H54 (cell line): ENCODE results near the gene SLCO2B1.

Experiments
- DNase-seq: peaks from one replicate; pipeline ENCODE4 v3.0.0; 2011; ENCODE audit warnings: low spot score, mixed read lengths; ENCODE audit not compliant: insufficient read length
- FAIRE-seq: peaks from 3 replicates; lab custom pipeline; 2011; peaks lifted over from hg19 to GRCh38; lab: Jason Lieb, UNC
- POLR2A ChIP-seq: IDR thresholded peaks from 2 replicates; pipeline ENCODE4 v1.6.1; 2011; ENCODE audit warnings: low read depth, mild to moderate bottlenecking, low read length

SLCO2B1 gene

GRCh38 chr11:75240311-75241035 is 89.6 kb downstream of the SLCO2B1 start, which contains the start of gene TPBGL:
TPBGL (plus strand) TSS chr11:75240774; CDS start chr11:75241050, 276 bp downstream.
- FAIRE-seq = no peak
- no peak for TF ChIP-seq POLR2A
- DNase-seq = no peak

- peak; percentile 88 for DNase-seq
- no peak for FAIRE-seq
- TF ChIP-seq POLR2A = no peak
These were observed 90.4 kb downstream of the SLCO2B1 start for GRCh38 chr11:75241036-75241905.

GRCh38 chr11:75241906-75242644 is 91.2 kb downstream of the SLCO2B1 start:
- DNase-seq (no peak), FAIRE-seq (no peak)
- TF ChIP-seq POLR2A = no peak

- TF ChIP-seq POLR2A = no peak
- DNase-seq = no peak
- no peak for FAIRE-seq
These were observed 92.1 kb downstream of the SLCO2B1 start for GRCh38 chr11:75242722-75243600.

- no peak for DNase-seq
- FAIRE-seq = no peak
- TF ChIP-seq POLR2A = no peak
These were observed 93.3 kb downstream of the SLCO2B1 start for GRCh38 chr11:75244052-75244814.

DNA sequence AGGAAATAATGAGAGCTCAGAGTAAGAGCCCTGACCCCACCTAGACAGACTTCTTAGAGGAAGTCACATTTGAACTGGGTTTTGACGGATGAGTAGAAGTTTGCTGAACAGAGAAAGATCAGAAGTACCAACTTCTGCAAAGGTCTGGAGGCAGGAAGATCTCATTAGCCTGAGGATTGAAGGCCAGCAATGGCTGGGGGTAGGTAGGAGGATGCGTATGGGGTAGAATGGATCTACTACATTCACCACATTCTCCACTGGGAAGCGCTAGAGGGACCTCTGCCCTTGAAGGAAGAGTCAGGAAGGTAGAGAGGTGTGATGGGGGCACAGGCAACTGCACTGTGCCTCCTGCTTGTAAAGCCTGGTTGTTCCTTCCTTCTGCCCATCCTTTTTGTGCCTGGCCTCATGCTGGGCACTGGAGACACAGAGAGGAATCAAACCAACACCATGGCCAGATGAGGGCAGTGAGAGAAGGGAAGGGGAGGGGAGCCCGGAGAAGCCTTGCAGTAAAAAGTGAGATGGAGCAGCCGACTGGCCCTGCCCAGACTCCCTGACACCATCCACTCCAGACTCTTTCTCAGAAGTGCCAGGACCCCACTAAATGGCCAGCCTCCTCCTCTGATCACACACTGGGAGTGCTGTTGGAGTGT is 94.6 kb downstream of the SLCO2B1 start:
- FAIRE-seq = no peak

DNA sequence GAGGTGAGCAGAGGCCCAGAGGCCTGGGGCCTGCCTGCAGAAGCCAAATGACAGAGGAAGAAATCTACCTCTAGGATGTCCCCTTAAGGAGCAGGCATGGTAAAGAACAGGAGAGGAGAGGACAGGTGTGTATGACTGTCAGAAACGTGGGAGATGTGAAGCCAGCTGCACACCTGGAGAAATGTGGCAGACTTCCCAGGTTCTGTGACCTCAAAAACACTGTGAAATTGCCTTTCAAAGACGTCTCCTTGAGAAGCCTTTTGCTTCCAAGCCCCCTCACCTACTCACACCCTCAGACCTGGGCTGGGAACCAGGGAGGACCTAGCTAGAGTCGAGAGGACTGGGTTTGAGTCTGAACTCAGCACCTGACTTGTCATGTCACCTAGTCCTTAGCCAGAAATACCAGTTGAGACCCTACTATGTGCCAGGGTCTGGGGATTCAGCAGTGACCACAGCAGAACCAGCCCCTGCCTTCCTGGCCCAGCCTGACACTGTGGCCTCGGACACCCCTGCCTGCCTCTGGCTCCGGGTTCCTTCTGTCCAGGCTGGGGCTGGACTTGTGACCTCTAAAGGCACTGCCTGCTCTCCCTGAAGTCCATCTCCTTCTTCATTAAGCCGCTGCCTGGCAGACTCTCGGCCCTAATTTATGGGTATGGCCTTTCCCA is 95.2 kb downstream of the SLCO2B1 start:
- DNase-seq (no peak), FAIRE-seq (no peak)
- TF ChIP-seq POLR2A = no peak

More for the DNA sequence above, 94.6 kb downstream of the SLCO2B1 start:
- no peak for TF ChIP-seq POLR2A
- no peak for DNase-seq

- no peak for TF ChIP-seq POLR2A
- FAIRE-seq = no peak
- no peak for DNase-seq
These were observed 95.9 kb downstream of the SLCO2B1 start for GRCh38 chr11:75246671-75247350.

DNA sequence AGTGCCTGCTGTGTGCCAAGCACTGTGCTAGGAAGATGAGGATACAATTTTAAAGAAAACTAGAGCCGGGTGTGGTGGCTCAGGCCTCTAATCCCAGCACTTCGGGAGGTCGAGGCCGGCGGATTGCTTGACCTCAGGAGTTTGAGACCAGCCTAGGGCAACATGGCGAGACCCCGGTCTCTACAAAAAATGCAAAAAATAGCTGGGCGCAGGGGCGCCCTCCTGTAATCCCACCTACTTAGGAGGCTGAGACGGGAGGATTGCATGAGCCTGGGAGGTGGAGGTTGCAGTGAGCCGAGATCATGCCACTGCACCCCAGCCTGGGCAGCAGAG is 98.0 kb downstream of the SLCO2B1 start:
- FAIRE-seq (no peak), DNase-seq (no peak)
- no peak for TF ChIP-seq POLR2A

DNA sequence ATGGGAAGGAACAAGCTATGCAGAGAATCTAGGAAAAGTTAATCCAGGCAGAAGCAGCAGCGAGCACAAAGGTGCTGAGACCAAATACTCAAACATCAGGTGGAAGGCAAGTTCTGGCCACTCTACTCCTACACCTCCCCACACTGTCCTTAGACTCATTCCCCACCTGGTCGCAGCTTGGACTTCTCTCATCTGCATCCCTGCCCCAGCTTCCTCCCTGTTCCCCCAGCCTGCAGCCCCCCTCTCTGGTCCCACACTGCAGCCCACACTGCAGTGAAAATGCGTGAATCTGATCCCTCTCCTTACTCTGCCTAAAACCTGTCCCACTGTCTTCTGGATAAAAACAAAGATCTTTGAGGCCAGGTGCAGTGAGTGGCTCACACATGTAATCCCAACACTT is 98.8 kb downstream of the SLCO2B1 start:
- no peak for TF ChIP-seq POLR2A
- no peak for FAIRE-seq
- DNase-seq = no peak

- no peak for TF ChIP-seq POLR2A
- FAIRE-seq = no peak
- no peak for DNase-seq
These were observed 103.4 kb downstream of the SLCO2B1 start for GRCh38 chr11:75254326-75254725.
